GM18519 (cell line): ENCODE results near the gene C4BPA.

Source experiments
- ATAC-seq: cut with Tn5 transposase; IDR thresholded peaks from one replicate; pipeline ENCODE4 v1.9.1; 2021; ENCODE audit warnings: mild to moderate bottlenecking, moderate library complexity; ENCODE audit not compliant: unreplicated experiment, low FRiP score

The C4BPA gene

DNA sequence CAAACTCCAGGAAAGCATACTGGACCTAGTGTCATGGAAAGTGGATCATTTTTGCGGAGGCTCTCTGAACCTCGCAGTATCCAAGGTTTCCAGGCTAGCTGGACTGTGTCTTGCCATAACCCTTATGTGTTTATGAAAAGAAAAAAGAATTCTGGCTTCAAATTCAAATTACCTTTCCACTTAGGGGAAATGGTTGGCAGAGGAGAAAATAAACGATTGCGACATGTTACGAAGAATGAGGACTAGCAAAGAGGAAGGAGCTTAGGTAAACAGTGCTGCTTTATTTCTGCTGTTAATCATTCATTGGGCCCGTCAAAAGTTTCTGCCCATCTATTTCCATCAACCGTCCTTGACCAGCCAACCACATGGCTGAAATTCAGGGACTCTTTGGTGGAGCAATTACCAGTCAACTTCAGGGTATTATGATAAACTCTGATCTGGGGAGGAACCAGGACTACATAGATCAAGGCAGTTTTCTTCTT is at the start of gene C4BPA:
C4BPA (plus strand) TSS at position 342 of the 482 bp plus-strand sequence. CDS start 8,793 bp downstream, outside the sequence.
- no peak for ATAC-seq

- no peak for ATAC-seq
Observed at GRCh38 chr1:207054491-207054890, 49.5 kb upstream of the C4BPA start.

GRCh38 chr1:207055386-207056001 is 48.5 kb upstream of the C4BPA start:
- ATAC-seq = no peak

DNA sequence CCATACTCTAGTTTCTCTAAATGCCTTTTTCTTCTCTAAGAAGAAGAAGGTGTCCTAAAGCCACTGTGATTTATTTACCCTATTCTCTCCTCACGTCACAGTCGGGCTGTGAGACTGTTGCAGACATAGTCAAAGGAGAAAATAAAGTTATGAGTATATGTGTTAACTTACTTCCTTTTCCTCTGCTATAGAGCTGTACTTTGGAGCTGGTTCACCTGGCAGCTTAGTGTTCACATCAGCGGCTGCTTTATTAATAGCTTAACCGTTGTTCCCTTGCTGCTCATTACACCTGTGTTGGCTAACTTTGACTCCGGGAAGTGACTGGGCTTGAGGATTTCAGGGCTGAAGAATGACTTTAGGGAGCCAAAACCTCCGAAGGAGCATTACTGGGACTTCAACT is 47.4 kb upstream of the C4BPA start:
- ATAC-seq = no peak

DNA sequence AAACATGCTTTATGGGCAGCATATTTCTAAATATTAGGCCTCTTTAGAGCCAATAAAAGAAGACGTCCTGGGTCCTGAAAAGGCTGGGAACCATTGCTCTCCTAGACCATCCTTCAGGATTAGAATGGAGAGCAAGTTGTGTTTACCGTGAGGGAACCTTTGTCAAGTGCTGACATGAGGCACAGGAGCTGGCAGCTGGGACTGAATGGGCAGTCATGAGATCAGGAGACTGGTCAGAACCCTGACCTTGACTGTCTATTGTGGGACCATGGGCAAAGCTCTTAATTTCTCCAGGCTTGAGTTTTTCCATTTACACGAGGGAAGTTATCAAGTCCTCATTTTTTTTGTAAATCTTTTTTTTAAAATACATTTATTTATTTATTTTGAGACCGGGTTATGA is 45.8 kb upstream of the C4BPA start:
- no peak for ATAC-seq

DNA sequence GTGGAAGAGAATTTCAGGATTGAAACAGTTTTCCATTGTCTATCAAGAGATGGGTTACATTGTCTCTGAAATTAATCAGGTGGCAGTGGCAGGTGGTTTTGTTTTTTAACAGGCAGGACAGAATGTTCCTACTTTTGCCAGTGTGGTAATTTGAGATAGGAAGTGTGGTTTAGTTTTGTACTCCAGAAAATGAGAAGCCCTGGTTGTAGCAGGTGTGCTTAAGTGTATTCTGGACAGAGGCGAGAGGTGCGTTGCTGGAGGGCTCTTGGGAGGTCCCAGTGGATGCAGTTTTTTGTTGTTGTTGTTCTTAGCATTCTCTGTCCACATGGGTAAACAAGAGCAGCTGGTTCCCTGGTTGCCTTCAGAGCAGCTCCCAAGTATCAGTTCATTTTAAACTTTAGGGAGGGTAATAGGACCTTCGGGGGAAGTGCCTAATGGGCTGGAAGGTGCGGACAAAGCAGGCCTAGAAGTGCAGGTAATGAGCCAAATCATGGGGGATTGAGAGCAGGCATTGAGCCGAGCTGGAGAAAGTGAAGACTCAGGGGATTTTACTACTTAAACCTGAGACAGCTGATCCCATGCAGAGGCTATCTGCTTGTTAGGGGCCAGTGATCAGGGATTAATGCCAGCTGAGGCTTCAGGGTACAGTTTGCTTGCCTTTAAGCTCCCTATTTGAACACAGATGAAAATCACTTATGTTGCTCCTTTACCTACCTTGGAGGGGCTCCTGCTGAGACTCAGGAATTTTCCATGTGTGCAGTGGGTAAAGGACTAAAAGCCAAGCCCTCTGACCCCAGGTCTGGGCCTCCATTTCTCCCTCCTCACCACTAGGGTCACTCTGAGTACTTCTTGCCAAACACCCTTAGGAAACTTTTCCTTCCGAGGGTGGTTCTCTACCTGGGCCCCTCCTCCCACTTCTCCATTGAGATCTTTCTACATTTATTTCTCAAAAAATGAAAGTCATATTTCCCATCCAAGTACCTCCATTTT is 44.9 kb upstream of the C4BPA start:
- no peak for ATAC-seq

DNA sequence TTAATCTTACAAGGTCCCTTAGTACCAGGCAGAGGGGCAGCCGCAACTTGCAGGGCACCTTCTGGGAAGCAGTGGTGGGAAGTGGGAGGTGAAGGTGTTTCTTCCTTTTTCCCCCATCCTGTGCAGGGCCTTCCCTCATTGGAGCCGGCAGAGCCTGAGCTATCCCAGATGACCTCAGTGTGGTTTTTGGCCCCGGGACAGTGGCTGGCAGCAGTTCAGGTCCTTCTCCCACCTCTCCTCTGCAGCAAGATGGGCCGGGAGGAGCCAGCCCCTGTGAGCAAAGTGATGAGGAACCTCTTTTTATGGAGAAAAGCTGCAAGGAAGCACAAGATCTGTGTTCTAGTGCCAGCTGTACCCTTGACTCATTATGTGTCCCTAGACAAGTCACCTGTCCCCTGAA is 44.2 kb upstream of the C4BPA start:
- ATAC-seq = no peak

DNA sequence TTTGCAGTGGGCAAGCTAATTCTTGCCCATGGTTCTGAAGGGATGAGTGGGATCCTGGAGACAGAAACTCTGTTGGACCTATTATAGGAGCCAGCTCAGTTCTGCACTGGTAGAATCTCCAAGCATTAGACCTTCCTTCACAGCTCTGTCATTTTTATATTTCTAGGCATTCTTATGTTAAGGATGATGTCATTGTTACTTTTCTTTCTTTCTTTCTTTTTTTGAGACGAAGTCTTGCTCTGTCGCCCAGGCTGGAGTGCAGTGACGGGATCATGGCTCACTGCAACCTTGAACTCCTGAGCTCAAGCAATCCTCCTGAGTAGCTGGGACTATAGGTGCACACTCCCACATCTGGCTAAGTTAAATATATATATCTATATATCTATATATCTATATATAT is 43.4 kb upstream of the C4BPA start:
- ATAC-seq = no peak

DNA sequence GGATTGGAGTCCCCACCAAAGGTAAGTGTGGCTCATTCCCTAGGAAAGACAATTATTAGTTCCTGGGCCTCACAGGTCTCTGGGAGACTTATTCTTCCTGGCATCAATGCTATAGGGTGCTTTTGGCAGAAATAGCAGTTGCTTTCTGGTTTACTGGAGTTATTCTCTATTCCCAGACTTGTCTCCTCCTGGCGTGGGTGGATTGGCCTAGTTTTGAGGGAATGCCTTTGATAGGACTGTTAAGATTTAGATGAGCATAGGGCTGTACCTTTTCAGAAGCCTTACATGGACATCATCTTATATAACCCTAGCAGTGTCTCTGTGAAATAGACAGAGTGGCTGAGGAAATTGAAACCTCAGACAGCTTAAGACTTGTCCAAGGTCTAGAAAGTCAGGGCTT is 42.0 kb upstream of the C4BPA start:
- ATAC-seq = no peak

DNA sequence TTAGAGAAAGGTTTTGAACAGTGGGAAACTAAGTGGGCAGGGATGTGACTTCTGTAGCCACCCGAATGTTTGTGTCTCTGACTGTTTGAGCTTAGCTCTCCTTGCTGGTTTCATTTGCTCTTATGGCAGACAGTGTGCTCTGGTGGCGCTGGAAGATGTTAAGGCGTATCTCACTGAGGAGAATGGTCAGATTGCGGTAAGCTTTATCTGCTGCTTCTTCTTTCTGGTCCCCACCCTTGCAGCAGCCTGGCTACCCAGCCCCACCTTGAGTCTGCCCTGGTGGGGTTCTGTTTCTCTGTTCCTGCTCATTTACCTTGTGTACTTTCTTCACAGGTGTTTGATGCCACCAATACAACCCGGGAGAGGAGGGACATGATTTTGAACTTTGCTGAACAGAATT is 41.0 kb upstream of the C4BPA start:
- no peak for ATAC-seq

DNA sequence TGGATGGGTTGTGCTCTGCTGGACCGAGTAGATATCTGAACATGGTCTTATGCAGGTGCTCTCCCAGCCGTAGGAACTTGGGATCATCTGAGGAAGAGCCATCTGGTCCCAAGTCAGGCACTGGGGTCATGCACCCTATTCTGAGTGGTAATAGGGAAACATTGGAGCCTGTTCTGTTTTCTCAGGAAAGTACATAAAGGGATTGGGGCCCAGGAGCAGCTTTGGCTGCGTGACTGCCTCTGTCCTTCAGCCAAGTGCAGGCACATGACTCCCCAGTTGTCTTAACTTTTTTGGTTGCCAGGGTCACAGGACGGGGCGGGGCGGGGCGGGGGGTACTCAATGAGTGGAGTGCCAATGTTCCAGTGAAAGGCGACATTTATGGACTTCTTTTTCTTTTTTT is 39.5 kb upstream of the C4BPA start:
- ATAC-seq = no peak

- no peak for ATAC-seq
Observed at GRCh38 chr1:207067185-207067584, 36.8 kb upstream of the C4BPA start.

GRCh38 chr1:207067665-207068064 is 36.4 kb upstream of the C4BPA start:
- no peak for ATAC-seq

DNA sequence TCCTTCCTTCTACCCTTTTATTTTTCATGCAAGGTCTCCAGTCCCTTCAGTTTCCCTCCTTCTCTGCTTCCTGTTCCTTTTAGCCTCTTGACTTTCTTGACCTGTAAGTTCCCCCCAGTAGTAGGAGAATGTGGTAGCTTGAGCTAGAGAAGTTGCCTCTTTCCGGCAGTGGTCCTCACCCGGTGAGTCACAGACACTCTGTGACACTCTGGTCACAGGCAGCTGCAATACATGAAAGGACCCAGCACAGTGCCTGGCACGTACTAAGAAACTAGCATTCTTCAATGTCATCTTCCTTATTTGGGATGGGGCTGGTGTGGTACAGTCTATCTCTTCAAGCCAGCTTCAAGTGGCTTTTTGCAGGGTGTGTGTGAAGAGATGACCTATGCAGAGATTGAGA is 35.0 kb upstream of the C4BPA start:
- no peak for ATAC-seq

GRCh38 chr1:207069858-207070506 is 34.1 kb upstream of the C4BPA start:
- no peak for ATAC-seq

DNA sequence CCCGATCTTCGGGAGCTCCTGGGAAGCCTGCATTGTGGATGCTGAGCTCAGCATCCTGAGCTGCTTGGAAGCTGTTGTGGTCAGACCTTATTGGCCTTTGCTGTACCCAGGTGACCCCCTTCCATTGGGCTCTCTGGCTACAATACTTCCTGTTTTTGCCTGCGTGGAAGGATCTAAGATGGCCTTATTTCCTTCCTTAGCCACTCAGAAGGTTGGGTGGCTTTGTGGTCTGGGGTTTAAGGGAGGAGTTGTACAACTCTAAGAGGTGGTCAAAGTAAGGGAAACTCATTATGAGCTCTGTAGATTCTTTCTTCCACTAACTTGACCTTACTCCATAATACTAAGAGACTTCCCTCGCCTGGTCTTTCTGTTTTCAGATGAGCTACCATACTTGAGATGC is 33.2 kb upstream of the C4BPA start:
- ATAC-seq = no peak

GRCh38 chr1:207071426-207071825 is 32.6 kb upstream of the C4BPA start:
- no peak for ATAC-seq

GRCh38 chr1:207072233-207072632 is 31.8 kb upstream of the C4BPA start:
- no peak for ATAC-seq

DNA sequence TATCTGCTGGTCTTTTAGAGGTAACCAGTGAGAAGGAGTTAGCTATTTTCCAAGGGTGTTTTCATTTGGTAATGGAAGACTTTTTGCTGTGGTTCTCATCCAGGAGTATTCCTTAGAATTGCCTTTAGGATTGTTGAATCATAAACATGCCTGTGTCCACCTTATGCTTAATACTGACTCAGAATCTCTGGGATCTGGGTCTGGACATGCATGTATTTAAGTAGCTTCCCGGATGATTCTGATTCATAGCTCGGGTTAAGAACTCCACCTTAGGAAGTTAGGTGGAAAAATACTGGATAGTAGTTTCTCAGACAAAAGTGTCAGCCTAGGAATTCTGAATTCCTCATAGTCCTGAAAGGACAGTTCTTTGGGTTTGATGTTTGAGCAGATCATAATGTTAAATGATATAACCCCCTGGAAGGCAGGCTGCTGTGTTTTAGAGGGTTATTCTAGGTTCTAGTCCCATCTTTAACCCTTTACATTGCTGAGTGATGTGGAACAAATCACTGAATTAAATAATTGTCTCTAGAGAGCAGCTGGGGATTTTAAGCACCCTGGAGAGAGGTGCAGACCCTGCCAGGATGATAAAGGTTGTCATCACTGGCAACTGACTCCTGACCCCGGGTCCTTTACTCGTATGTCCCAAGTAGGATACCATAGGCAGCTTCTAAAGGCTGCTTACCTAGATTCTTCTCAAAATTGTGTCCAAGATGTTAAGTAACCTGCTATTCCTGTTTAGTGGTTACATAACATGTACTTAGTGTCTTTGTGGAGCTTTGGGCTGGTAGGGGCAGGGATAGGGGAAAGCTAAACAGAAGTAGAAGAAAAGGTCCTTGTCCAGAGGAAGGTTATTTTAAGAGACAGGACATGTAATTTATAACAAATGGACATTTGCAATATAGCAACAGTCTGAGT is 29.9 kb upstream of the C4BPA start:
- no peak for ATAC-seq
